Activated CD8-positive, alpha-beta memory T cell treated with anti-CD3 and anti-CD28 coated beads for 4 hours (primary cell): ENCODE measurements around the gene PLN.

ENCODE experiments used
- DNase-seq, 2 donors: peaks; one replicate each; pipeline ENCODE4 v3.0.0-alpha.2; 2020; ENCODE audit warnings: low read depth in 2 of 2

Gene PLN

DNA sequence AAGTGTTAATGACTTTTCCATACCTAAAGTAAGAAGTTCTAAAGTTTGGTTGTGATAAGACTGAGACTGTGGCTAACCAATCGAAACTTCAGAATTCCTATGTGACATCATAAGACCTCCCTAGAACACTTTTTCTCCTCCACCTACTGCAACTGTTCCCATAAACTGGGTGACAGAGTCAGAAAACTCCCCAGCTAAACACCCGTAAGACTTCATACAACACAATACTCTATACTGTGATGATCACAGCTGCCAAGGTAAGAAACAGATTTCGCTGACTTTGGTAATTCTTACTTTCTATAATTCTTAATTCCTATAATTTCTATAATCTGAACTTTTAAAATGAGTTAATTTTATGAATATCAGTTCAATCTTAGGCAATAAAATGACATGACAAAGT, at the start of gene PLN:
Gene PLN (plus strand): TSS at position 161 of the 400 bp plus-strand sequence. CDS start 10,626 bp downstream, outside the sequence.
- no peak for DNase-seq

DNA sequence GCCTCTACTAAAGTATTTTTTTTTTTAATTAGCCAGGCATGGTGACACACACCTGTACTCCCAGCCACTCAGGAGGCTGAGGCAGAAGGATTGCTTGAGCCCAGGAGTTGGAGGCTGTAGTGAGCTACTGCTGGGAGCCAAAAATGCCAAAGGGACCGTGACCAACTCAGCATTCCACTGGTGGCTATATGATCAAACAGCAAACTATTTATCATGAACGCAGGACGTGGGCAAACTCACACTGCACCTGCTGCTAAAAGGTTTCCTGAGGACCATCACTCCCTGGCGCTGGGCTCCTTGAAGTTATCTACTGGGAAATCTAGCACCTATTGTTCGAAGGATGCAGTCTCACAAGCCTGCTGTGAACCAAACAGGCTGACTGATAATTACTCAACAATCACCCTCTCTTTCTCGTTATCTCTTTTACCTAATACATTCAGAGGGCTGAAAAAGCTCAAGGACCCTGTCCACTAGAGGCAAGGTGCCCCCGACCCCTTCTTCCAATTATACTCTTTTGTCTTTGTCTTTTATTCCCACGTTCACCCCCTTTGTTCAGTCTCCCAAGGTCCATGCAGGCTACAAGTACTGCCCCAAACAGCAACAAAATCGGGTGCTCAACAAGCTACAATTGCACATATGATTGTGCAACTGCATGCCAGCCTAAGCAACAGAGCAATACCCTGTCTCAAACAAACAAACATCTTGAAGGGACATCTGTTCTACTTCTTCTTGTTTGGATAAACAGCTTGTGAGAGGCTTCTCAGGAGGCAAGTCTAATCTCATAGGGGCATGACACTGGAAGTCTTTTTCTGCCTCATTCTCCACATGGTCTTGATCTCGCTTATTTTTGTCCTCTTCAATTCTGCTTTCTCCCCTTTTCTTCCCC, 47.7 kb upstream of the PLN start:
- no peak for DNase-seq

DNA sequence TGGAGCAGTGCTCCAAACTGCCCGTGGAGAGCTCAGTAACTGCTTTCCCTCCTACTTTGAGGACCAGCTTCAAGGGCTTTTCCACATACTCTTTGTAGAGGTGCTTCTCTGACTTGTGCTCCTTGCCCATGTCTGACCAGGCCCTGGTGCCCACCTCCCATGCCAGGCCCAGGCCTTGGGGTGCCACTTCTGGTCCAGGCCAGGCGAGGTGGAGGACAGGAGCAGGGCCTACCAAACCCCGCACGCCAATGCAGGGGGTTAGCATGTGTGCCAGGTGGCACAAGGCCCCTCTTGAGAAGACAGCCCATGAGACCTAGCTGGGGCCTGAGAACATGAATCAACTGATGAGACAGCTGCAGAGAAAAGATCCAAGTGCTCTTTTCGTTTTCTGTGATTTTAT, 47.0 kb upstream of the PLN start:
- DNase-seq: no peak

DNA sequence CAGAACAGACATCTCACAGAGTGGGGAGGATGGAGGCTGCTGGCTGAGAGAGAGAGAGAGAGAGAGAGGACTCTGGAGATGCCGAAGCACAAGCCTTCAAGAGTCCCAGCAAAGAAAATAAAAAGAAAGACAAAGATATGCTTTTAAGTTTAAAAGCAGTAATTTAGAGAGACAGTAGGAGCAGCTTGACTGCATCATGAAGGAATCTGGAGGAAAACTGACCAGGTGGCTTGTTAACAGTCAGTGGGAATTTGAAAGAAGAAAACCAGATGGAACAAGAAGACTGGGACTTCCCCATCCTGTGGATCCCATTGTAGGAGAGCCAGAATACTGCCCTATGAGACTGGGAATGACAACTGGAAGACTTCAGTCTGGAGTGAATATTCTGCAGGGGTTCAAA, 46.3 kb upstream of the PLN start:
- DNase-seq: no peak

DNA sequence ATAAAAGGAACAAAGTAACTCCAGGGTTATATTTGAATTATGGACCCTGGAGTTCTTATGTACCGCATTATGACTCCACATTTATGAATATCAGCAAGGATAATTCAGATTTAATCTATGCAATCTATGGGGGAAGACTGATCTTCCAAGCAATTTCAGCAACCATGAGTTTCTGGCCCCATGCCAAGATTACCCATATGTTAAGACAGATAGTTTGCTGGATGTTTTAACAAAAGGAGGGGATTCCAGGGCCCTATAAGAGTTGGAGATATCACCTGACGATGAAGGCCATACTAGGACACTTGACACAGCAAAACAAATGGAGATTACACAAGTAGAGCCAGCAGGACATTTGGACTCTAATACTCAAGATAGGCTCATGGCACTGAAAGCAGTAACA, 45.9 kb upstream of the PLN start:
- DNase-seq: no peak

DNA sequence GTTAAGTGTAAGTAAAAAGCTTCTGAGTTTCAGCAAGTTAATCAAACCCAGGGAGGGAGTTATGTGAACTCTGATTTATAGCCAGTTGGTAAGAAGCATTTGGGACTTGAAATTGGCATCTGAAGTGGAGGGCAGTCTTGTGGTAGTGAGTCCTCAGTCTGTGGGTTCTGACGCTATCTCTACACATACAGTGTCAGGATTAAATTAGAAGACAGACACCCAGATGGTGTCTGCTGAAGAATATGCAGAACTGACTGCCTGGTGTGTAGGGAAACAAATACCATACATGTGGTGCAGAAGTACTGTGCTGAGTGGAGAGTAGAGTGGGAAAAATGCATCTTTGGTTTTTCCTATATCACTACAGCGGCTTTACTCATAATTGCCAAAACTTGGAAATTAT, 43.5 kb upstream of the PLN start:
- no peak for DNase-seq

DNA sequence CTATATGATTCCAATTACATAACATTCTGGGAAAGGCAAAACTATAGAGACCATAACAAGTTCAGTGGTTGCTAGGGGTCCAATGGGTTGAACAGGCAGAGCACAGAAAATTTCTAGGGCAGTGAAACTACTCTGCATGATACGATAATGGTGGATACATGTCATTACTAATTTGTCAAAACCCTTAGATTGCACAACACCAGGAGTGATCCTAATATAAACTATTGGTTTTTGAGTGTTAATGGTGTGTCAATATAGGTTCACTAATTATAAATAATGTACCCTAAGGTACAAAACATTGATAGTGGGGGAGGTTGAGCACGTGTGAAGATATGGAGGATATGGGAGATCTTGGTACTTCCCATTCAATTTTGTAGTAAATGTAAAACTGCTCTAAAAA, 42.4 kb upstream of the PLN start:
- DNase-seq: no peak

DNA sequence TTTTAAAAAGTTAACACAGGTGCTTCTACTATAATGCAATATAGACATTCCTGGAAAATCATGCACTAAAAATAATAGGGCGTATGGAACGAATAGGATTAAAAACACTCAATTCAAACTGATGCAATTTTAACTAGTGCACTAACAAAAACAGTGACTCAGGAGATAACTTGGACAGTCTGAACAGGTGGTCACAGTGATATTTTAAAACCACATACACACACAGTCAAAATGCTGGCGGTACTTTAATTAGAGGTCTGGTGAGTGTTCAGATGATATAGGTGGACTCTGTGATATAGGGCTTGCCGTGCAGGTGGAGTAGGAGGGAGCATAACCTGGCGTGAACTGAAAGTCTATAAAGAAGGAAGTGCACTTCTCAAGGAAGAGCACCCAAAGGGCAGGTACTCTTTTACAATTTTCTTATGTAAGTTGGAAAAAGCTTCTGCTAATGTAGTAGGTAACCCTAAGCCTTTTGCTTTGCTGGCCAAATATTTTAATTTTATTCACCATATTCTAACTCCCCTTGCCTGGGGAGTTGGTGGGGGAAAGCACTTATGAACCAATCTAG, 41.9 kb upstream of the PLN start:
- no peak for DNase-seq

DNA sequence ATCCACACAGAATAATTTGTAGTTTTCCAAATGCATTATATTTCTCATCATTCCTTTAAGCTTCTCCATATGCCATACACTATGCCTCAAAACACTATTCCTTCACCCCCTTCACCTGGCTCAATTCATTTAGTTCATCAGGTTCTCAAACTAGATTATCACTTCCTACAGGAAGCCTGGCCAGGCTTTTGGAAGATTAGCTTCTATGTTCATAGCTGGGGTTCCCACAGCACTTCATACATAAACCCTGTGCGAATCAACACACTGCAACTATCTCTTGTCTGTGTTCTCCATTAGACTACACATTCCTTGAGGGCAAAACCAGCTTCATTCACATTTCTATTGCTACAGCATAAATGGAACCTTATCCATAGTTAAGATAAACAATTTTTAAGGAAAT, 40.5 kb upstream of the PLN start:
- no peak for DNase-seq

DNA sequence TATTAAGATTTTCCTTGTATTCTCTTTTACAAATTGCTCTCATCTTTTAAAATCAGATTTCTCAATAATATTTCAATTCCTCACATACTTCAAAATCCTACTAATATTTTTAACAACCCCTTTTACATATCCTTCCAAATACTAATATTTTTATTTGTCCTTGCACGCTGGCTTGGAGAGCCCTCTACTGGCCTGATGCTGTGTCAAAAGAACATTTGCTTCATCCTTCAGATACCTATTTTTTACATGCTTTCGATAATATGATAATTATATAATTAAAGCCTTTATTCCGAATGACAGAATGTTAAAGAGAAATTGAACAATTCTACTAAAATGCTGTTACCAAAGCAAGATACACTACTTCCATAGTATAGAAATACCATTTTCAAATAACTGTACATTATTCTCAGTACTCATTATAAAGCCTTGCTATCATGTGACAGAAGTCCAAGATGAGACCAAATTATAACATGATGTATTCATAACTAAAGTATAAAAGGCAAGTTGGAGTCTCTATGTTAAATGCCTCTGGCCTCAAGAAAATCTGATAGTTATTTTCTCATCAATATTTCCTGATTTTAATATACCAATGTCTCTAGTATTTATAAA, 39.0 kb upstream of the PLN start:
- DNase-seq: no peak

DNA sequence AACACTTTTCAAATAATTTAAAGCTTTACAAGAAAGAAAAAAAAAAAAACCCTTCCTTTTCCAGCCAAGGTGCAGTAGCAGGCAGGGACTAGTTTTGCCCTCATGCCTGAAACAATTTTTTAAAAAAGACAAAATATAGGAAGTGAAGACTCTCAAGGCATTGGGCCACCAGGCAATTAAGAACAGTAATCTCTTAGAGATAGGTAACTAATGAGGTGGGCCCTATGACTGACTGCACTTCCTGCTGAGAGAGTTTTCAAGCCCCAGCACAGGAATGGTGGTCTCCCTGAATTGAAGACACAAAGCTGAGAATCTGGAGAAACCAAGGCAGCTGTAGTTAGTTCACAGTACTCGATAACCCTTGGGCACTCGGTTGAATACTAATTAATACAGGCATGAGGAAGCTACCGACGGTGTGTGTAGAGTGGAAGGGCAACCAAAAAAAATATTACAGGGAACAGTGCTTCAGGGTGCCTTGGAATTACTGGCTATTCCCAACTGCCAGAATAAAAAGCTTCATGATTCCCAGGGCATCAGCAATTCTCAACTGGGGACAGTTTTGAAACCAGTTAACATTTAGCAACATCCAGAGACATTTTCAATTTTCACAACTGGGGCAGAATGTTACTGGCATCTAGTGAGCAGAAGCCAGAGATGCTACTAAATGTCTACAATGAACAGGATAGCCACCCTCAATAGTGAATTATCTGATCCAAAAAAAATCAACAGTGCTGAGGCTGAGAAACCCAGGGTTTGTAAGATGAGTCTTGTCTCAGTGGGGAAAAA, 36.0 kb upstream of the PLN start:
- no peak for DNase-seq

DNA sequence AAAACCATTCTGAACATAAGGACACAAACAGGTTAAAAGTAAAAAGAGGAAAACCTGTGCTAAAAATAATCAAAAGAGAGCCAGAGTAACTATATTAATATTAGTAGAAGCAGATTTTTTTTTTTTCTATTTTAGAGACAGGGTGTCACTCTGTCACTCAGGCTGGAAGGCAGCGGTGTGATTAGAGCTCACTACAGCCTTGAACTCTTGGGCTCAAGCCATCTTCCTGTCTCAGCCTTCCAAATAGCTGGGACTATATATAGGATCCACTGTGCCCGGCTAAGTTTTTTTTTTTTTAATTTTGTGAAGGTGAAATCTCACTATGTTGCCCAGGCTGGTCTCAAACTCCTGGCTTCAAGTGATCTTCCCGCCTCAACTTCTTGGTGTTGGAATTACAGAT, 33.4 kb upstream of the PLN start:
- DNase-seq: no peak

DNA sequence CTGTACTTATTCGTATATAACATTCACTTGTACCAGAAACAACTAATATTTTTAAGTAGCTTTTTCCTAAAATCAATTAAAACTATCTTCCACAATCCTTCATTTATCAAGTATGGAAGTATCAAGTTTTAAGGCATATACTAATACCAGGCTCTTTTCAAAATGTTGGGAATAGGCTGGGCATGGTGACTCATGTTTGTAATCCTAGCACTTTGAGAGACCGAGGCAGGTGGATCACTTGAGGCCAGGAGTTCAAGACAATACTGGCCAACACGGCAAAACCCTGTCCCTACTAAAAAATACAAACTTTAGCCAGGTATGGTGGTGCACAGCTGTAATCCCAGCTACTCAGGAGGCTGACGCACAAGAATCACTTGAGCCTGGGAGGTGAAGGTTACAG, 25.7 kb upstream of the PLN start:
- DNase-seq: no peak

DNA sequence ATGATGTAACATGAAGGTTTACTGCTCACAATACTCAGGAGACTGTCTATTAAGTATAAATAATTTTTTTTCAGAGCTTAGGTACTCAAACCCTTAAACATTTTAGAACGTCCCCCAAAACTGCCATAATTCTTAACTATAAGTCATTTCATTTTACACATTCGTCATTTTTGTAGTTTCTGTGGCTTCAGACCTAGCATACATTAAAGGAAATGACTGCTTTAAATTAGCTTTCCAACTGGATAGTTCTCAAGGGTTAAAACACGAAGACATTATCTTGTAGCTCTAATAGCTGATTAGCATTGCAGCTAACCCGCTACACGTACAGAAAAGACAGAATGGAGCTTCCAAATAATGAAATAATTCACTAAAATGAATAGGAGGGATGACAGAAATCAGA, 24.9 kb upstream of the PLN start:
- DNase-seq: no peak

DNA sequence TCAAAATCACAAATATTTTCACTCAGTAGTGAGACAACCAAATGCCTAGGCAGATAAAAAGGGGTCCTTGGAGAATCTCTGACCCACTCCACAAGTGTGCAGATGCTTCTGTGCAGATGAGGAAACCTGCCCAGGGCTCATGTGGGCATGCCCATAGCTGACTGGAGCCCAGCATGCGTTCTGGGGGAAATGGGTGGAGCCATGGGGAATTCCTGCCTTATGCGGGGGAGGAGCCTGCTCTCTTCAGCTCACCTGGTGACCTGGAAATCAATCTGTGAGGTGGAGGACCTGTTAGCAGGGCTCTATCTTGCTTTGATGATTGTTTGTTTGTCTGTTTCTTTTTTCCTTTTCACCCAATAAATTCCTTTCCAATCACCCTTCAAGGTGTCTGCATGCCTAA, 23.4 kb upstream of the PLN start:
- no peak for DNase-seq

DNA sequence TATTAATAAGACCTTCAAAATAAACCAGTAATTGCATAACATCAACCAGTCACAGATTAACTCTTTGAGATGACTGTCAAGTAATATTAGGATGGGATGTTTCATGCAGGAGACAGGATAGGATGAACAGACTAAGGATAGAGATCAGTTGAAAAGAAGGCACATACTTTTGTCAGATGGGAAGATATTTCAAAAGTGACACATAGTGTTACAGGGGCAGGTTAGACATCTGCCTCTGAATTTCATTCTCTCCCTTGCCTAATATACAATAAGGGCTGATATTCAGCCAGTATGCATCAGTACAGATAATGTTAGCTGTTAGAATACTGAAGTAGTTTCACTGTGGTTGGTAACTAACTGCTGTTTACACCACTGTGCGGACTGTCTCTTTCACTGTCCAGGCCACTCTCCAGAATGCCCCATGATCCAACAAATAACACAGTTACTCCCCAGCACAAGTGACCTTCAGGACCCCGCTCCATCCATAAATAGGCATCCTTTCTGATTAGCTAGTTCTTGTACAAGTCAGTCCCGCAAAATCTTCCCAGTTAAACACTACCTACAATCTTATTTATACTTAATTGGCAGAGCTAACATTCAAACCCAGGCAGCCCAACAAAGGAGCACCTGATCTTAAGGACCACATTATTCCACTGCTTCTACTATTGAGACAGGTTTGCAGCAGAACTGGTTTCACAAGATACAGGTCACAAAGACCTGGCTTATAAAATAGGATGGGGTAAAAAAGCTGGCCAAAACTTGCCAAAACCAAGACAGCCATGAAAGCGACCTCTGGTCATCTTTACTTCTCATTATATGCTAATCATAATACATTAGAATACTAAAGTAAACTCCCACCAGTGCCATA, 21.9 kb upstream of the PLN start:
- no peak for DNase-seq

DNA sequence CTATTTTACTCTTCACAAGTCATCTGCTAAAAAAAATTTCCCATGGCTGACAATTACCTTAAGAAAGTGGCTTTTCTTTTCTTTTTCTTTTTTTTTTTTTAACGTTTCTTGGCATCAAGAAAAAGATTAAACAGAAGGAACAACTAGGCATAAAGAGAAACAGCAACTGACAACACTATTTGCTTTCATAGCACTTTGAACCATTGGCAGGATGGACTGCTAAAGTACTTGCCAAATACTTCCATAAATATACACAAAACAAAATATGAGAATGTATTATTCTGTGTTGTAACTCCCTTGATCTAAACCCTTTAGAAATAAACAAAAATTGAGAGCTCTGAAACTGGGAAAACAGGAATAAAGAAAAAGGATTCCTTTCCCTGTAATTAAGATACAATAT, 20.0 kb upstream of the PLN start:
- DNase-seq: no peak

DNA sequence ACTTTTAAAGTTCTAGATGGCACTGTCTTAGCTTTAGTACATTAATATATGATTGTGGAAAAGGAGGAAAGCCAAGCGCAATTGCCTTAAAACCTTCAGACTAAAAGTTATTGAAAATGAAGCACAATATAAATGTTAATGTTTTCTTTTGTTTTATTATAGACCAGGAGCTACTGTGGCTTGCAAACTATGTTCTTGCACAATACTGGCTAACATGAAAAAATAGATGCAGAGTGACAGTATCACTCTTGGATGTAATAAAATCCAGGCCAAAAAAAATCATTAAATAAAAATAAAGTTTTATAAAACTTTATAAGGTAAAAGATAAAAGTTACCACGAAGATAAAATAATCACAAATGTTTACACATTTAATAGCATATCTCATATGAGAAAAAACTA, 18.3 kb upstream of the PLN start:
- DNase-seq: no peak

DNA sequence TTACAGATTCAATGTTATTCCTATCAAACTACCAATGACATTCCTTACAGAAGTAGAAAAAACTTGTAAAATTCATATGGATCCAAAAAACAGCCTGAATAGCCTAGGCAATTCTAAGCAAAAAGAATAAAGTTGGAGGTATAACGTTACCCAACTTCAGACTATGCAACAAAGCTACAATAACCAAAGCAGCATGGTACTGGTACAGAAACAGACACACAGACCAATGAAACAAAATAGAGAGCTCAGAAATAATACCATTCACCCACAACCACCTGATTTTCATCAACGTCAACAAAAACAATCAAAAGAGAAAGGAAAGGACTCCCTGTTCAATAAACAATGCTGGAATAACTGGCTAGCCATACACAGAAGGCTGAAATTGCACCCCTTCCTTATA, 17.2 kb upstream of the PLN start:
- no peak for DNase-seq

DNA sequence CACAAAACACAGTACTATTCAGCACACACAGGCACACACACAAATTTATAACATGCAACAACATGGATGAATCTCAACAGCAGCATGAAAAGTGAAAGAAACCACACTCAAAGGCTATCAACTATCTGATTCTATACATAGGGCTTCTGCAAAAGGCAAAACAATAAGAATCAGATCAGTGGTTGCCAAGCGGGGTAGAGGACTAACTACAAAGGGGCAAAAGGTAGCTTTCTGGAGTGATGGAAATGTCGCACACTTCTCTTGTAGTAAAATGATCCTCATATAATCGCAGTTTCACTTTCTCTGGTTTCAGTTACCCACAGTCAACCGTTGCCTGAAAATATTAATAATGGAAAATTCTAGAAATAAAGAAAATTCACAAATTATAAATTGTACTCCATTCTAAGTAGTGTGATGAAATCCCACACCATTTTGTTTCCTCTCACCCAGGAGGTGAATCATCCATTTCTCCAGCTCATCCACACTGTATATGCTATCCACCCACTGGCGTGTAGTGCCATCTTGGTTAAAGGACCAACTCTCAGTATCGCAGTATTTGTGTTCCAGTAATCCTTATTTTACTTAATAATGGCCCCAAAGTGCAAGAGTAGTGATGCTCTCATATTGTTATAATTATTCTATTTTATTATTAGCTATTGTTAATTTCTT, 12.8 kb upstream of the PLN start:
- DNase-seq: no peak

DNA sequence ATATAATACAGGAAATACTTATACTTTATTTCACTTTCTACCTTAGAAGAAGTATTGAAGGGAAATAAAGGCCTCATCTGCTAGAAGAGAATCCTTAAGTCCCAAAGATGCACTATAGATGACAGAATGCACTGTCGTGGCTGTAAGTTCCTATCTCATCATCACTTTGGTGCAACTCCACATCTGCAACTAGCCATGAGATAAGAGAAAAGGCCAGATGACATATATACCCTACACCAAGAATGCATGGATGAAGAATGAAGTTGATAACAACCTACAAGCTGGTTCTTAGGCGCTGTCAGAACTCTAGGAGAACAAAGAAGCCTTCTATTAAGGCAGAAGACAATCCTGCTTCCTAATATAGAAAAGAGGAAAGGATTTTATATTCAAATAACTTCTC, 11.6 kb upstream of the PLN start:
- no peak for DNase-seq
